ENCODE results near the gene GRM3.

- no peak for TF ChIP-seq POLR2AphosphoS5 (IDR thresholded peaks at IDR 0.05; ENCODE audit: borderline replicate concordance, low read depth, low read length)
- no peak for TF ChIP-seq EZH2 (IDR thresholded peaks at IDR 0.05)
- TF ChIP-seq FOXP2 (optimal IDR thresholded peaks at IDR 0.05; ENCODE audit: control extremely low read depth, extremely low read length, insufficient read depth), result no peak
Observed at GRCh38 chr7:86814661-86815379, 171.1 kb downstream of the GRM3 start.

All from SK-N-MC (cell line).